GM11168 (cell line): Measurements from ENCODE around the gene EIPR1.

Source experiments
- in situ Hi-C: fragments of 300-500 bp; cut with MboI; formaldehyde crosslinking; loops from one replicate; pipeline ENCODE4 v1.12.0; 2022; ENCODE audit warnings: low sequenced_read_pairs; ENCODE audit not compliant: unreplicated experiment

The EIPR1 gene

DNA sequence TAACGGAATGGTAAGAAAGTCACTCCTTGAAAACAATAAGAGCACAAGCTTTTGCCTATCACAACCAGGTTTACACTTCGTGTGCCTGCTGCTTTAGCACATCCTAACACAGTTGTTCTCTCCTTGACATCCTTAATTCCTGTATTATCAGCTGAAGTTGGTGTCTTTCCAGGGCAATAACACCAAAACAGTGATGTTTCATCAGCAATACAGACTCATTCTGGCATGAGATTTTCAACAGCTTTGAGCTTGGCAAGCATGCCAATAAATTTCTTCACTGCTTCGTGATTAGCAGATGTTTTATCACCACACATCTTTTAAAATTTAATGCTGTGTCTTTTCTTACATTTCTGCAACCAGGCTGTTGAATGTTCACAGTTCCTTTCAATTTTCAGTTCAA lies 148.4 kb downstream of the EIPR1 start:
- in situ Hi-C loops: no loop called here

DNA sequence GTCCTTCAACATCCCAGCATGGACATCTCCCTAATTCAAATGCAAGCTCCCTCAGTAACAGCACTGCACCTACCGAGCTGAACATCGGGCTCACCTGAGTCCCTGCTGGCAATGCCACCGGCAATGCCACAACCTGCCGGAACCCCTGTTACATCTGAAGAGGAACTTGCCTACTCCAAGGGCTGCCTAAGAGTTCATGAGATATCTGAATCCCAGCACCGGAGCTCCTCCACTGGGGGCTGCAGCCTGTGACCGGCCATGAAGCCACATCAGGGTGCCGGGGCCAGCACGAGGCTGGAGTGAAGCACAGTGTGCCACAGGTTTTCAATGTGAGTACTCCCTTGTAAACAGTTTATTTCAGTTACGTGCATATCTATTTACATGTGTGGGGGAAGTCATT lies 152.9 kb downstream of the EIPR1 start:
- in situ Hi-C loops: no loop called here

DNA sequence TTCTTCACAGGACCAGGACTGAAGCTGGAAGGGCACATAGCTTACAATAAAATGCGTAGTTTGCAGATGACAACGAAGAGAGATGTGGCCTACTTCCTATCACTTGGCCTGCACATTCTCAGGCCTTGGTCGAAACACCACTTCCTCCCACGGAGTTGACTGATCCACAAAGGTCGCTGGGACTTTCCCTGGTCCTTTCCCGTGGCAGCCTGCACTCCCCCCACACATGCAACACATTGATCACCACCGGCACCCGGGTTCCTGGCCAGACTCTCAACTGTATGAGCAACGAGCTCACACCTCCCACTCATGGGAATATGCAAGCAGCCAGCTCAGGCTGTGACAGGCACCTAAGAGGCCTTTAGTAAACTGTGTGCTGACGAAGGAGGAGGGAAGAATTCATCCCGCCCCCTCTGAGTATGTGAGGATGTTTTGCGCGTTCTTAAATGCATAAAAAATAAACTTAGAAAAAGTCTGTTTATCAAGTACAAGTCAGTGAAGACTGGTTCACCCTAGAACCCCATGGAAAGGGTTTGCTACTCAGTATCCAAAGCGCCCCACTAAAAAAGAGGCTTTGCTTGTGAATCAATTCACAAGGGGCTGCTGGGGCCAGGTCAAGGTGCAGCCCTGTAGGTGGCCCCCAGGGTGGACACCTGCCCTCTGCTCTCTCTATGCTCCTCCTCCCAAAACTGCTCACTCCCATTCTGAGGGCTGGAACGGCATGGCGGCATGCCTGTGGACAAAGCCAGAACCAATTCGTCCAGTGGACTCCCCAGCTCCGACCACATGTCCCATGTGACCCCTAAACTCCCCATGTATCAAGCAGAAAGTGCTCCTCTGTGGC lies 154.3 kb downstream of the EIPR1 start:
- in situ Hi-C loops: no loop called here

DNA sequence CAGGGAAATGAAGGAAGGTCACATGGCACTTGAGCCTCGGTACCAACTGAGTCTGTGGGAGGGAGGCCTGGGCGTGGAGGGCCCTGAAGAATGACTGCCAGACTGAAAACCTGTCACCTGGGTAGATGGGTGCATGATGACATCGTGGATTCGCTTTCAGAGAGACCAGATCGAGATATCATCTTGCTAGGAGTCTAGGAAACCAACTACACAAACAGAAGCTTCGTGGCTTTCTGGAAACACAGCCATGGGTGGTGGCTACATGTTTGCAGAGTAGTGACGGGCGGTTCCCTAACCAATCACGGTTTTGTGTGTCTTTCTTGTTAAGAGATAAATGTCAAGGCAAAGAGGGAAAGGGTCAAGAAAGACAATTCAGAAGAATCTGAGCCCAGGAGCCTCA lies 155.0 kb downstream of the EIPR1 start:
- in situ Hi-C loops: no loop called here

DNA sequence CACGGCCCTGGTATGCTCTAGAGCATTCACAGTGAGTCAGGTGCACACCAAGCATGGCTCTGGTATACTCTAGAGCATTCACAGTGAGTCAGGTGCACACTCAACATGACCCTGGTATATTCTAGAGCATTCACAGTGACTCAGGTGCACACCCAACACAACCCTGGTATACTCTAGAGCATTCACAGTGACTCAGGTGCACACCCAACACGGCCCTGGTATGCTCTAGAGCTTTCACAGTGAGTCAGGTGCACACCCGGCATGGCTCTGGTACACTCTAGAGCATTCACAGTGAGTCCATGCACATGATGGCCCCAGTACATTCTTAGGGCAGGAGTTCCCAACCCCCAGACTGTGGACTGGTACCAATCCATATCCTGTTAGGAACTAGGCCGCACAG lies 158.1 kb downstream of the EIPR1 start:
- in situ Hi-C loops: no loop called here

DNA sequence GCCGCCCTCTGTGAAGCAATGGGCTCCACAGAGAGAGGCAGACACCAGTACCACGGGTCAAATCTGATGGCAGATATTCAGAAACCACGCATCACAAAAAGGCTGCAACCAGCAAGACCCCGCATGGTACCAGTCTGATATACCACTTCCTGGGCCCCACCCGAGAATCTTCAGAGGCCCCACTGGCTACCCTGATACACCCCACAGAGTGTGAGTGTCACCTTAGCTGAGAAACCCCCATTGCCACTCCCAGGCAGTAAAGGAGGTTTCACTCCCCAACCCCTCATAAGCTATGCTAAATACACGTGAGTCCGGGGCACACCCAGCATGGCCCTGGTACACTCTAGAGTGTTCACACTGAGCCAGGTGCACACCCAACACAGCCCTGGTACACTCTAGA lies 160.0 kb downstream of the EIPR1 start:
- in situ Hi-C loops: no loop called here

DNA sequence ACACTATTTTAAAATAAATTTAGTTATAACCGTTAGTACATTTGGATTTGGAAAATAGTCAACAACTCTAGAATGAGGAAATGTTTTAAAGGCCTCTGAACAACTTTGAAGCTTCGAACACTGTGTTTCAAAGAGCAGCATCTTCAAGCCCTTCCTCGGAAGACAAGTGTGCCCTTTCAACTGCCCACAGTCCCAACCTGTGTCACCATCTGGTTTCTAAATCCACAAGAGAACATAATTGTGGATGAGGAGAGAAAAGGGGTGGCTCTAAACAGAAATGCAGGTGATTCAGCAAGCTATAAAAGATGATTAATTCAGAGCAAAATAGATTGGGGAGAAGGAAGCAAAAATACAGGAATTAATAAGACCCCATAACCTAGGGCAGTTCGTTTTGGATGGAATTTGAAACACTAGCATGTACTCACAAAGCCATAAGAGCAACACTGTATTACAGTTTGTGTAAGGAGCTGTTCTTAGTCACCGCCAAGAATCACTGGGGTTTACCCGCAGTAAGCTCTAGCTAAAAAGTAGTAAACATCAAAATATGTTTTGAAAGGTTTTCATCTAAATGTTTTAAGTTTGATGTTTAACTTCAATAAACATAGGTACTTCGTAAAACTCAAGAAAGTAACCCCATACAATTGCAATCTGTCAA lies 160.7 kb downstream of the EIPR1 start:
- in situ Hi-C loops: no loop called here

DNA sequence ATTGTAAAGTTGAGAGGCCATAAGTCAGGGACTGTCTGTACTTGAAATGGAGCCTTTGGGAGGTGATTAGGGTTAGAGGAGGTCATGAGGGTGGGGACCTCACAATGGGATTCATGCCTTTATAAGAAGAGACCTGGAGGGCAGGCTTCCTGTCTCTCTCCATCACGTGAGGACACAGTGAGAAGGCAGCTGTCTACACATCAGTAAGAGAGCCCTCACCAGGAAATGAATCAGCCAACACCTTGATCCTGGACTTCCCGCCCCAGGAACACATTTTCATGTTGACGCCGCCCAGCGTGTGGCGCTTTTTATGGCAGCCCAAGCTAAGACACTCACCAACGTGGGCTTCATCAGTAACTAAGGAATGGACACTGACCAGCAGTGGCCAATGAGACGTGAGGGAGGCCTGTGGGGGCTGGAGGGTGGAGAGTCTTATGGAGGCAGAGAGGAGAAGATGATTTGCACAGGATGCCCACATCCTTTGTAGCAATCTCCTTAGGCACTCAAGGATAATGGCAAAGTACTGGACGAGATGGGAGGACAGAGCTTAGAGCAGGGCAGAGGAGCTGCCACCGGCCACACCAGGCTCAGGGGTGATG lies 162.7 kb downstream of the EIPR1 start:
- in situ Hi-C loops: no loop called here

DNA sequence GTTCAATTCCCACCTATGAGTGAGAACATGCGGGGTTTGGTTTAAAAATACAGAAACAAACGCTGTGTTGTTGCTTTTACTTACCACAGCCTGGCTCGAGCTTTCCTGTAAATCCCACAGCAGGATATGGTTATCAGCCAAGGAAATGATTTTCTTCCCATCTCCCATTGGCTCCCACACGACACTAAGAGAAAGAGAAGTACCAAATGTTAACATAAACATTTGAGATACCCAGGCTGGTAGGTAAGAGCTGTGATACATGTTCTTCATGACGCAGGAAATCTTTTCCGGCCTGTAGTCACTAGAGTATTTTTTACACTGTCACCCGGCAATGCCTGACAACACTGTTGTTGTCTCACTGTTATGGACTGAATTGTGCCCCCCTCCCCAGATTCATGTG lies 163.6 kb downstream of the EIPR1 start:
- in situ Hi-C loops: no loop called here

DNA sequence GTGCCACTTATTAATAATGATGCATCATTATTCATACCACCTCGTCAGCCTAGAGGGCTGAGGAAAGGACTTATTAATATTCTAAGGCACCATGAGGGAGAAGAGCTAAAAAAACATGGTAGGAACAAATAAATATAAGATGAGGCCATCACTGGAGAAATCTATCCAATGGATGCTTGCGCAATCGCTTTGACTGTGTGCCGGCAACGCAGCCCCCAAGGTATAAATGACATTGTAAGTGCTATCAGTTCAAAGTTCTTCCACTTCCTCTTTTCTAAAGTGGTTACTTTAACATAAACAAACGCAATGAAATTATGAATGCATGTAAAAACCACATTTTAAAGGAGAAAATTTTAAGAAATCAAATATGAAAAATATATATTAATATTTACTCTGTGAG lies 164.6 kb downstream of the EIPR1 start:
- in situ Hi-C loops: no loop called here

DNA sequence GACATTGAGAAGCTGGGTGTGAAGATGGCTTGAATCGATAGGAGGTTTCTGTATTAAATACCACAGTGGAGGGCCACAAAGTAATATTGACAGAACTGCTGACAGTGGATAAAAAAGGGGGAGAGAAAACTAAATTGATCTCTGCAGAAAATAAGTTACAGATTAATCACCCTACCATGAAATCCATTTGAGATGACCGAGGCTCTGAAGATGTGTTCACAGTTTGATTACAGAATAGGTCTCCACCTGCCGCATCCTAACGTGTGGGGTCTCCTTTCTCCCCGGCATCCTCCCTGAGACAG lies 165.6 kb downstream of the EIPR1 start:
- in situ Hi-C loops: no loop called here

DNA sequence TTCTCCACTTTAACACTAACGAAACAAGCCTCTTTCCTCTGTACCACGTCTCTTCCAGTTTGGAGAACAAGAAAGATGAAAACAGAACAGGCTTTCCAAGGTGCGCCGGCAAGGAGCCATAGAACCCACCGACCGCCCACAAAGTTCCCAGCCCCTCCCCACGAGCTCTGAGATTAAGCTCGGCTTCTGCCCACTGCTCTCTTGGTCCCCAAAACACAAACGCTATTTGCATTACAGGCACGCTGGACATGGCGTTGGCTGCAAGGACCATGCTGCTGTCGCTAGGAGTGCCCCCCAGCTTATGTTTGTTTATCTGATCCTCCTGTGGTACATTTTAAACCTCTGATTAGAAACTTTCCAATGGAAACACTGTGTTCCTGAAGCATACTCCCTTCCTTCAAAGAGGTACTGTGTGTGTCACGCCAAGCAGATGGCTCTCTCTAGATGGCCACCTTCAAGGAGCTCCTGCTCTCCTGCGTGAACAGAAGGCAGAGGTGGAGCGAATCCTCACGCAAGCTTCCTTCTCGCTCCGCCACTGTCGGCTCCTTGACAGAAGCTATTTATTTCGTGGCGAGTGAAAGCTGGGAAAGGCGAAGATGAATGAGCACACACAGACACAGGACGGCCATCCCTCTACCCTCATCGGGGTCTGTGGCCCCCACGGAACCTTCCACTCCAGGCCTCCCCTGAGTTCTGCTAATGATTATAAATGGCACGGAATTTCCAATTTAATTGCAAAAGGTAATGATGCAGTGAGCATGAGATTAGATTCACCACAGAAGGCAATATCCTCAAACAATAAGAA lies 166.2 kb downstream of the EIPR1 start:
- in situ Hi-C loops: no loop called here

DNA sequence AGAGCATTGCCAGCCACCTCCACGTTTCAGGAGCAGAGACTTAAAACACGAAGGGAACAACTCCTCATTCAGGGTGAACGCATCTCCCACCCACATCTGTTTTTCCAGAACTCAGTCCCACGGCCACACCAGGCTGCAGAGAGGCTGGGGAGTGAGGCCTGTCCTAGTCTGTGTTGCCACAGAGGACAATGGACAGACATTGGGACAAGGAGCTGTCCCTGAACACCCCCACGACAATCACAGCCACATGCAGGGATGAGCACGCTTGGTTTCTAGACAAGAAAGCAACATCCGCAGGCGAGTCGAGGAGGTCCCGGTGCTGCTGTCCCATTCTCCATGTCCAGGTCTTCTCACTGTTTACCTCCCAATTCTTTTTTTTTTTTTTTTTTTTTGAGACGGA lies 167.4 kb downstream of the EIPR1 start:
- in situ Hi-C loops: no loop called here

DNA sequence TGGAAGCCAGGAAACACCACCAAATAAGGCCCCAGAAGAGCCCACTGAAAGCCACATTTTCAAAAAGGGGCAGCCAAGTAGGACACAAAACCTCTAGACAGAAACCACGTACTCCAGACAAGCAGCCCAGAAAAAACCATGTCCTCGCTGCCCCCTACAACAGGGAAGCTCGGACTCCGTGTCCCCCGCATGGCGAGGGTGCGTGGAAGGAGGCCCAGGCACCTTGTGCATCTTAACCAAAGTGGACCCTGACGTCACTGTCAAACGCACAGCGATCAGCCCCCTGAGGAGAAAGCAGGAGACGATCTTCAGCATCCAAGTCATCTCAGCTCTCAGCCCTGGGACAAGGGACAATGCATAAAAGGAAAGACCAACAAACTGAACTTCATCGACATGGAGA lies 168.4 kb downstream of the EIPR1 start:
- in situ Hi-C loops: no loop called here

DNA sequence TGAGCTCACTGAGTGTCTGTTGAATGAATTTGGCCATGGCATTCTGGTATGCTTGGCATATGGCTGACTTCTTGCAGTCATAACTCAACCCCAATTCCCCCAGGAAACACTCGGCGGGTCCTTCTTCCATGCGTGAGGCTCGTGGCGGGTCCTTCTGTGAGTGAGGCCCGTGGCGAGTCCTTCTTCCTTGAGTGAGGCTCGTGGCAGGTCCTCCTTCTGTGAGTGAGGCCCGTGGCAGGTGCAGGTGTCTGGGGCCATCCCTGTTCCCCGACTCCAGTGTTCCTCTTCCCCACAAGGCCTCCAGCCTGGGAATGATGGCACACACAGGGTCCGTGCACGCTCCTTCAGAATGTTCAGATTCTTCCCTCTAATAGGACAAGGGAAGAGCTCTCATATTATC lies 169.0 kb downstream of the EIPR1 start:
- in situ Hi-C loops: no loop called here

DNA sequence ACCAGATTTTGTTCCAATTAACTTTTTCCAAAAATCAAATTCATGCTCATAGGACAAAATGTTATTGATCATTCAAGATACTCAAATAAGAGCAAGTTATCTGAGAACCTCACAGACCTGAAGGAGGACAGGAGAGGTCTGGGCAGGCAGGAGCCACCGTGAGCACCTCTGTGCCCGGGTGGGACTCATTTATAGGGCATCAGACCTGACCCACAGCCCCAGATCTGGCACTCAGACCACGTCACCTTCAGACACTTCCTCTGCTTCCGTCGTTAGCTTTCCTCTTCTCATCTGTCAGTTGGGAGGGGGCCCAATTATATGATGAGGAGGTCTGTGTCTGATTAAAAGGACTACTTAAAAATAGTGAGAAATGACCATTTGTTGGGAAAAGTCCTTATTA lies 169.4 kb downstream of the EIPR1 start:
- in situ Hi-C loops: no loop called here

DNA sequence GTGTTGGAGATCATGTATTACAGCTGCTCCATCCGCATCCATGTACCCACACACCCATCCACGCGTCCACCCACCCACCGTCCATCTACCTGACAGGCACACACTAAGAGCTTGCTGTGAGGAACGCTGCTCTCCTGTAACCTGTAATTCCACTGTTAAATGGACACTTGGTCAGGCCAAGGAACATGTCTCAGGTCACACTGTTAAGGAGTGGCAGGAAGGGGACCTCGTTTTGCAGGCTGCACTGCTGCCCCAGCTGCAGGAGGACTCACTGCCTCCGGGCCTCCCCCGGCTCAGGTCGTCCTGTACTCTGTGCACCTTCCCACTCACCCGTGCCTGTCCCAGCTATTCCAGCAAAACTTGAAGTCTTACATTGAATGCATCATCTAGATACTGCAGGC lies 170.5 kb downstream of the EIPR1 start:
- in situ Hi-C loops: no loop called here

DNA sequence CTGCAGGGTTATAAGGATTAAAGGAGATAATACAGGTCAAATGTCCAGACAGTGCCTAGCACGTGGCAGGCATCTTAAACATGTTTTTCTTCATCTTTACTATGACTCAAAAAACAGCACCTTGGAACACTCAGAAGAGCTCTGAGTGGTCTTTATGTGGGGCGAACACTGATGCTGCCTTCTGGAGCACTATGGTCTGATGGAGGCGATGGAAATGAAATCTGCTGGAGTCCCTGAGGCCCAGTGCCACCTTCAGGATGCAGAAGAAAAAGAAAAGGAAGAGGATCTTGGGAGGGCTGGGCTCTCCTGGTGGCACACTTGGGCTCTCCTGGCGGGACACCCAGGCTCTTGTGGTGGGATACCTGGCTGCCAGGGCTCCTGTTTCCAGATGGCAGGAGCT lies 171.8 kb downstream of the EIPR1 start:
- in situ Hi-C loops: no loop called here

DNA sequence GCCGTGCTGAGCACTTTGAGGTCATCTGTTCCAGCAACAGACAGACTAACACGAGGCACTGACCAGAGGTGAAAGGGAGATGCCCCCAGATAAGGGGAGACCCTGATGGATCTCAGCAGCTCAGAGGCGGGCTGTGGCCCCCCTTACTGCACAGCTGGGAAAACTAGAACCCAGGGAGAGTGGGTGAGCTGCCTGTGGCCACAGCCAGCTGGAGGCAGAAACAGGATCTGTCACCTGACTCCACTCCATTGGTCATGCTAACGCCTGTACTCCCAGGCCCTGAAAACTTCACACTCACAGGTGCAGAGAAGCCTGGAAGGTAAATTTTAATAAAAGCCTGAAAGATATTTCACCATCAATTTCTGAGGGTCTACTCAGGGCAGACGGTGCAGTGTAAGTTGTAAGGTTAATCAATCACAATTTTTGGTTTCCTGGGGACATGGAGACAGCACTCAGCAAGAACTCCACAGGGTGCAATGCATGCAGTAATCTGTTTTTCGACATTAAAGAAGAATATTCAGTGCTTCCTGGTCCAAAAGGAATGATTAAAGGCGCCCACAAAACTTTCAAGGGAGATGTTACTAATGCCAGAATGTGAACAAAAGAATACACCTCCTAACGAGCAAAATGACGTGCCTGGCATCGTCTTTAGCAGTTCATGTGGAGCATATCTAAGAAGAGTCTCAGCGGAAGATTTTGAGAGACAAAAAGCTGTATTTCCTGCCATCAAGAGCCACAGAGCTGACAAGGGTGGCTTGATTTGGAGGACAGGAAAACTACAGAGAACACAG lies 173.4 kb downstream of the EIPR1 start:
- in situ Hi-C loops: no loop called here

DNA sequence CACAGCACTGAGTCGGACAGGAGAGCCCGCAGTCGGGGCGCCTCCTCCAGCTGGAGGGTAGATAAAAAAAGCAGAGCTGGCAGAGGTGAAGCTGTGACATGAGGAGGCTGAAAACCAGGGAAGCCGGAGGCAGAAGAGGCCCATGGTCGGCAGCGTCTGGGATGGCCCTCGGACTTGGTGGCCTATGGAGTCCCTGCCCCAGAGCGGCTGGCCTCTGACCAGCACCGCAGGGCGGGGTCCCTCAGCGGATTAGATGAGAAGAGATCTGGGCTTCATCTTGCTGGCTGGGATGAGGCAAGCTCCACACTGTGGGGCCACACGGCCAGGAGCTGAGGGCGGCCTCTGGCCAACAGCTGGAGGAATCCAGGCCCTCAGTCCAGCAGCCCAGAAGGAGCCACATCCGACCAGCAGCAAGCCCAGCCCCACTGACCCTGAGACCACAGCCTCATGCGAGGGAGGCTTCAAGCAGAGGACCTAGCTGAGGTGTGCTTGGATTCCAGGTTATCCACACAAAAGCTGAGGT lies 174.1 kb downstream of the EIPR1 start:
- in situ Hi-C loops: no loop called here
